DMS114 treated with DMSO at 0.1 percent for 48 hours (cell line): ENCODE results near the gene TMCC2.
"Not testable (repeated sequence)": the region's sequence is repeated elsewhere in the genome, so short reads cannot be mapped to it uniquely, and the experiment has no call there.

ENCODE experiments used
- DNase-seq: peaks from one replicate; lab custom pipeline; 2025; ENCODE audit not compliant: unreplicated experiment; lab: John Stamatoyannopoulos, UW

TMCC2 gene

GRCh38 chr1:205276689-205277065, 48.9 kb downstream of the TMCC2 start:
- DNase-seq = no peak

GRCh38 chr1:205279986-205280385, 52.2 kb downstream of the TMCC2 start:
- no peak for DNase-seq

GRCh38 chr1:205280666-205281395, 53.1 kb downstream of the TMCC2 start:
- DNase-seq = not testable (repeated sequence)

GRCh38 chr1:205283270-205284147, 55.8 kb downstream of the TMCC2 start:
- no peak for DNase-seq

GRCh38 chr1:205284420-205285144, 56.8 kb downstream of the TMCC2 start:
- no peak for DNase-seq

GRCh38 chr1:205285381-205286101, 57.8 kb downstream of the TMCC2 start:
- no peak for DNase-seq

- DNase-seq = no peak
Measured at GRCh38 chr1:205286335-205286950, 58.7 kb downstream of the TMCC2 start.

- DNase-seq = no peak
Measured at GRCh38 chr1:205287076-205287475, 59.3 kb downstream of the TMCC2 start.

GRCh38 chr1:205287767-205288559, 60.2 kb downstream of the TMCC2 start:
- no peak for DNase-seq

GRCh38 chr1:205291596-205291995, 63.9 kb downstream of the TMCC2 start:
- DNase-seq = no peak

- no peak for DNase-seq
Measured at GRCh38 chr1:205293350-205294074, 65.8 kb downstream of the TMCC2 start.

GRCh38 chr1:205294175-205294917, 66.6 kb downstream of the TMCC2 start:
- no peak for DNase-seq

- DNase-seq = no peak
Measured at GRCh38 chr1:205294934-205295333, 67.2 kb downstream of the TMCC2 start.

GRCh38 chr1:205296154-205296553, 68.4 kb downstream of the TMCC2 start:
- DNase-seq = no peak

- not testable (repeated sequence) for DNase-seq
Measured at GRCh38 chr1:205297546-205298177, 69.9 kb downstream of the TMCC2 start.

- no peak for DNase-seq
Measured at GRCh38 chr1:205298191-205298994, 70.6 kb downstream of the TMCC2 start.

- DNase-seq = no peak
Measured at GRCh38 chr1:205300149-205300548, 72.4 kb downstream of the TMCC2 start.
